GM10248 (cell line): ENCODE data around the gene UTS2B.

Experiments
- CTCF ChIA-PET: fragments of 300-600 bp; sonication (Branson Sonifier 250); formaldehyde crosslinking; extraction: SDS; loops from one replicate; lab custom pipeline; 2021; ENCODE audit warnings: antibody characterized with exemption; lab: Yijun Ruan, JAX
- POLR2A ChIA-PET: fragments of 350-650 bp; sonication (Branson Sonifier 250); formaldehyde crosslinking; extraction: SDS; loops from one replicate; lab custom pipeline; 2020; ENCODE audit warnings: antibody characterized with exemption; lab: Yijun Ruan, JAX
- DNase-seq: peaks from one replicate; pipeline ENCODE4 v3.0.0; 2012; ENCODE audit errors: extremely low spot score
- CTCF ChIP-seq: IDR thresholded peaks from 2 replicates; pipeline ENCODE4 v1.5.1; 2012; ENCODE audit warnings: mild to moderate bottlenecking, low read depth; ENCODE audit errors: extremely low read depth, missing control alignments, control extremely low read depth

Gene UTS2B

GRCh38 chr3:191321019-191321767, 9.1 kb downstream of the UTS2B start:
- no peak for TF ChIP-seq CTCF
- ChIA-PET POLR2A (no interaction called here), CTCF (interaction anchor here (1.0 to 1.4 kb wide), 2 partner anchors 9 to 11 kb away, joined by 3 read pairs; partner anchors contain the start of gene UTS2B)
- DNase-seq: no peak

- ChIA-PET POLR2A (no interaction called here), CTCF (interaction anchor here (1.4 kb wide), 1 partner anchor 10 kb away, joined by 3 read pairs; no protein-coding TSS in a partner anchor)
- no peak for TF ChIP-seq CTCF
- no peak for DNase-seq
Observed at GRCh38 chr3:191320316-191320715, 10.0 kb downstream of the UTS2B start.

- no peak for TF ChIP-seq CTCF
- ChIA-PET CTCF (interaction anchor here (1.5 kb wide), 1 partner anchor 11 kb away, joined by 5 read pairs; no protein-coding TSS in a partner anchor), POLR2A (no interaction called here)
- no peak for DNase-seq
Observed at GRCh38 chr3:191316876-191317603, 13.3 kb downstream of the UTS2B start.

GRCh38 chr3:191314109-191314728, 16.1 kb downstream of the UTS2B start:
- ChIA-PET CTCF (interaction anchor here (1.3 to 1.7 kb wide), 3 partner anchors 9 to 22 kb away, joined by 3 to 4 read pairs (median 4); no protein-coding TSS in a partner anchor), POLR2A (no interaction called here)
- TF ChIP-seq CTCF: no peak
- no peak for DNase-seq

GRCh38 chr3:191313296-191313695, 17.0 kb downstream of the UTS2B start:
- no peak for DNase-seq
- POLR2A ChIA-PET: interaction anchor here (0.6 kb wide), 1 partner anchor 12 kb away, joined by 3 read pairs; no protein-coding TSS in a partner anchor
- TF ChIP-seq CTCF: peak; percentile 3
- CTCF ChIA-PET: interaction anchor here (1.2 to 1.7 kb wide), 3 partner anchors 8 to 44 kb away, joined by 3 to 4 read pairs (median 4); no protein-coding TSS in a partner anchor

- CTCF ChIA-PET: interaction anchor here (1.1 to 1.2 kb wide), 2 partner anchors 19 to 21 kb away, joined by 3 to 4 read pairs; no protein-coding TSS in a partner anchor
- POLR2A ChIA-PET: no interaction called here
- no peak for DNase-seq
- TF ChIP-seq CTCF: no peak
Observed at GRCh38 chr3:191307341-191307740, 23.0 kb downstream of the UTS2B start.
